ENCODE measurements around the gene GAPT.

GRCh38 chr5:58466939-58467338, 24.3 kb upstream of the GAPT start:
- TF ChIP-seq CTCF (IDR thresholded peaks at IDR 0.05) (no peak), SIN3A (IDR thresholded peaks at IDR 0.05; ENCODE audit: borderline replicate concordance, low read depth, low read length) (no peak), JUND (IDR thresholded peaks at IDR 0.05) (peak; percentile 14; the same call in 1 of the 2 replicates), EZH2phosphoT487 (IDR thresholded peaks at IDR 0.05; ENCODE audit: borderline replicate concordance, low read depth) (no peak), RXRA (IDR thresholded peaks at IDR 0.05; ENCODE audit: borderline replicate concordance, low read depth) (no peak), TAF1 (IDR thresholded peaks at IDR 0.05; ENCODE audit: borderline replicate concordance, low read depth, low read length) (no peak), TCF12 (IDR thresholded peaks at IDR 0.05) (0 out of 2 replicates have a peak, but pooled peaks have one; percentile 5)

Measured in SK-N-SH (cell line).